ENCODE measurements around the gene PTPRD. TPM values are rescaled to one million over a fixed set of nuclear protein-coding genes. Genes with fewer than 3 reads are reported as not detected.
A peak's percentile ranks its signal among the peaks of the same experiment; 100 is the strongest.

Gene PTPRD
- total RNA-seq, 1 donor from 2014 or later, result 0.05 TPM

- Mint-ChIP-seq H3K4me3 (no peak overlapping the region), H3K27me3 (ENCODE audit: insufficient read depth) (peaks cover 5% of the 10 kb centered on the region), H3K4me1 (ENCODE audit: low read depth) (no peaks in the 10 kb centered on the region), H3K36me3 (ENCODE audit: low read depth) (no peaks in the 10 kb centered on the region), H3K9me3 (no peaks in the 10 kb centered on the region), H3K27ac (no peak overlapping the region)
- intact Hi-C loops (cut with micrococcal nuclease), result no loop called here
- no peak for DNase-seq (ENCODE audit: low spot score)
These were observed 2155.0 kb downstream of the PTPRD start for GRCh38 chr9:8457816-8458215.

- Mint-ChIP-seq H3K4me1 (ENCODE audit: low read depth) (no peaks in the 10 kb centered on the region), H3K36me3 (ENCODE audit: low read depth) (no peaks in the 10 kb centered on the region), H3K9me3 (no peaks in the 10 kb centered on the region), H3K27me3 (ENCODE audit: insufficient read depth) (peaks cover 5% of the 10 kb centered on the region), H3K27ac (no peak overlapping the region), H3K4me3 (no peak overlapping the region)
- intact Hi-C loops (cut with micrococcal nuclease), result no loop called here
- DNase-seq (ENCODE audit: low spot score), result no peak
These were observed 2155.7 kb downstream of the PTPRD start for GRCh38 chr9:8457055-8457454.

GRCh38 chr9:8456344-8456743, 2156.5 kb downstream of the PTPRD start:
- peaks cover 5% of the 10 kb centered on the region for H3K27me3 Mint-ChIP-seq (ENCODE audit: insufficient read depth)
- no peak overlapping the region for H3K4me3 Mint-ChIP-seq
- H3K27ac Mint-ChIP-seq, result no peak overlapping the region
- DNase-seq (ENCODE audit: low spot score), result no peak
- H3K4me1 Mint-ChIP-seq (ENCODE audit: low read depth), result no peaks in the 10 kb centered on the region
- intact Hi-C loops (cut with micrococcal nuclease), result no loop called here
- H3K9me3 Mint-ChIP-seq, result no peaks in the 10 kb centered on the region
- no peaks in the 10 kb centered on the region for H3K36me3 Mint-ChIP-seq (ENCODE audit: low read depth)

- peaks cover under 1% of the 10 kb centered on the region for H3K27me3 Mint-ChIP-seq (ENCODE audit: insufficient read depth)
- no peaks in the 10 kb centered on the region for H3K36me3 Mint-ChIP-seq (ENCODE audit: low read depth)
- no peaks in the 10 kb centered on the region for H3K4me1 Mint-ChIP-seq (ENCODE audit: low read depth)
- H3K9me3 Mint-ChIP-seq, result no peaks in the 10 kb centered on the region
- intact Hi-C loops (cut with micrococcal nuclease), result no loop called here
- H3K27ac Mint-ChIP-seq, result no peak overlapping the region
- DNase-seq (ENCODE audit: low spot score), result no peak
- H3K4me3 Mint-ChIP-seq, result no peak overlapping the region
These were observed 2161.8 kb downstream of the PTPRD start for GRCh38 chr9:8450810-8451545.

- no peaks in the 10 kb centered on the region for H3K27me3 Mint-ChIP-seq (ENCODE audit: insufficient read depth)
- no peaks in the 10 kb centered on the region for H3K4me1 Mint-ChIP-seq (ENCODE audit: low read depth)
- intact Hi-C loops (cut with micrococcal nuclease), result no loop called here
- no peaks in the 10 kb centered on the region for H3K9me3 Mint-ChIP-seq
- H3K4me3 Mint-ChIP-seq, result no peak overlapping the region
- DNase-seq (ENCODE audit: low spot score), result no peak
- H3K36me3 Mint-ChIP-seq (ENCODE audit: low read depth), result no peaks in the 10 kb centered on the region
- H3K27ac Mint-ChIP-seq, result no peak overlapping the region
These were observed 2164.6 kb downstream of the PTPRD start for GRCh38 chr9:8448226-8448625.

GRCh38 chr9:8447601-8448000, 2165.2 kb downstream of the PTPRD start:
- no peak overlapping the region for H3K27ac Mint-ChIP-seq
- H3K4me3 Mint-ChIP-seq, result no peak overlapping the region
- intact Hi-C loops (cut with micrococcal nuclease), result no loop called here
- H3K27me3 Mint-ChIP-seq (ENCODE audit: insufficient read depth), result no peaks in the 10 kb centered on the region
- H3K4me1 Mint-ChIP-seq (ENCODE audit: low read depth), result no peaks in the 10 kb centered on the region
- DNase-seq (ENCODE audit: low spot score), result no peak
- no peaks in the 10 kb centered on the region for H3K36me3 Mint-ChIP-seq (ENCODE audit: low read depth)
- H3K9me3 Mint-ChIP-seq, result no peaks in the 10 kb centered on the region

- Mint-ChIP-seq H3K4me1 (ENCODE audit: low read depth) (no peaks in the 10 kb centered on the region), H3K27ac (no peak overlapping the region), H3K36me3 (ENCODE audit: low read depth) (no peaks in the 10 kb centered on the region), H3K4me3 (no peak overlapping the region), H3K9me3 (no peaks in the 10 kb centered on the region), H3K27me3 (ENCODE audit: insufficient read depth) (no peaks in the 10 kb centered on the region)
- no peak for DNase-seq (ENCODE audit: low spot score)
- intact Hi-C loops (cut with micrococcal nuclease), result loop anchor here (1.0 kb wide), 1 partner anchor 10 kb away; no protein-coding TSS in a partner anchor
These were observed 2174.9 kb downstream of the PTPRD start for GRCh38 chr9:8437876-8438275.

GRCh38 chr9:8437259-8437658, 2175.5 kb downstream of the PTPRD start:
- H3K9me3 Mint-ChIP-seq, result no peaks in the 10 kb centered on the region
- no peak overlapping the region for H3K4me3 Mint-ChIP-seq
- no peaks in the 10 kb centered on the region for H3K4me1 Mint-ChIP-seq (ENCODE audit: low read depth)
- H3K36me3 Mint-ChIP-seq (ENCODE audit: low read depth), result no peaks in the 10 kb centered on the region
- intact Hi-C loops (cut with micrococcal nuclease), result loop anchor here (1.0 kb wide), 1 partner anchor 9 kb away; no protein-coding TSS in a partner anchor
- H3K27me3 Mint-ChIP-seq (ENCODE audit: insufficient read depth), result no peaks in the 10 kb centered on the region
- peak overlapping the region; percentile 69 for H3K27ac Mint-ChIP-seq
- DNase-seq (ENCODE audit: low spot score), result no peak

GRCh38 chr9:8436786-8437185, 2176.0 kb downstream of the PTPRD start:
- Mint-ChIP-seq H3K9me3 (no peaks in the 10 kb centered on the region), H3K4me3 (no peak overlapping the region), H3K4me1 (ENCODE audit: low read depth) (no peaks in the 10 kb centered on the region), H3K27me3 (ENCODE audit: insufficient read depth) (no peaks in the 10 kb centered on the region), H3K36me3 (ENCODE audit: low read depth) (no peaks in the 10 kb centered on the region), H3K27ac (peak overlapping the region; percentile 69)
- no peak for DNase-seq (ENCODE audit: low spot score)
- intact Hi-C loops (cut with micrococcal nuclease), result loop anchor here (1.0 kb wide), 2 partner anchors 8 to 460 kb away; no protein-coding TSS in a partner anchor

GRCh38 chr9:8434621-8435020, 2178.2 kb downstream of the PTPRD start:
- intact Hi-C loops (cut with micrococcal nuclease), result no loop called here
- Mint-ChIP-seq H3K4me3 (no peak overlapping the region), H3K4me1 (ENCODE audit: low read depth) (peaks cover 9% of the 10 kb centered on the region), H3K9me3 (no peaks in the 10 kb centered on the region), H3K27ac (no peak overlapping the region), H3K27me3 (ENCODE audit: insufficient read depth) (no peaks in the 10 kb centered on the region), H3K36me3 (ENCODE audit: low read depth) (no peaks in the 10 kb centered on the region)
- DNase-seq (ENCODE audit: low spot score), result no peak

- Mint-ChIP-seq H3K9me3 (no peaks in the 10 kb centered on the region), H3K4me3 (no peak overlapping the region), H3K36me3 (ENCODE audit: low read depth) (no peaks in the 10 kb centered on the region), H3K27ac (no peak overlapping the region), H3K4me1 (ENCODE audit: low read depth) (peaks cover 26% of the 10 kb centered on the region), H3K27me3 (ENCODE audit: insufficient read depth) (no peaks in the 10 kb centered on the region)
- DNase-seq (ENCODE audit: low spot score), result no peak
- intact Hi-C loops (cut with micrococcal nuclease), result no loop called here
These were observed 2180.6 kb downstream of the PTPRD start for GRCh38 chr9:8432224-8432623.

GRCh38 chr9:8431505-8431904, 2181.3 kb downstream of the PTPRD start:
- no peak overlapping the region for H3K27ac Mint-ChIP-seq
- no peak overlapping the region for H3K4me3 Mint-ChIP-seq
- no peaks in the 10 kb centered on the region for H3K9me3 Mint-ChIP-seq
- no peak for DNase-seq (ENCODE audit: low spot score)
- H3K36me3 Mint-ChIP-seq (ENCODE audit: low read depth), result no peaks in the 10 kb centered on the region
- no peaks in the 10 kb centered on the region for H3K27me3 Mint-ChIP-seq (ENCODE audit: insufficient read depth)
- intact Hi-C loops (cut with micrococcal nuclease), result no loop called here
- peaks cover 26% of the 10 kb centered on the region for H3K4me1 Mint-ChIP-seq (ENCODE audit: low read depth)

GRCh38 chr9:8430945-8431344, 2181.9 kb downstream of the PTPRD start:
- intact Hi-C loops (cut with micrococcal nuclease), result no loop called here
- no peaks in the 10 kb centered on the region for H3K36me3 Mint-ChIP-seq (ENCODE audit: low read depth)
- no peak for DNase-seq (ENCODE audit: low spot score)
- H3K27me3 Mint-ChIP-seq (ENCODE audit: insufficient read depth), result no peaks in the 10 kb centered on the region
- no peaks in the 10 kb centered on the region for H3K9me3 Mint-ChIP-seq
- peak overlapping the region; percentile 18 for H3K27ac Mint-ChIP-seq
- H3K4me1 Mint-ChIP-seq (ENCODE audit: low read depth), result peaks cover 26% of the 10 kb centered on the region
- H3K4me3 Mint-ChIP-seq, result no peak overlapping the region

GRCh38 chr9:8429768-8430167, 2183.0 kb downstream of the PTPRD start:
- H3K4me1 Mint-ChIP-seq (ENCODE audit: low read depth), result peaks cover 26% of the 10 kb centered on the region
- no peaks in the 10 kb centered on the region for H3K9me3 Mint-ChIP-seq
- no peaks in the 10 kb centered on the region for H3K36me3 Mint-ChIP-seq (ENCODE audit: low read depth)
- intact Hi-C loops (cut with micrococcal nuclease), result loop anchor here (2.0 kb wide), 1 partner anchor 455 kb away; no protein-coding TSS in a partner anchor
- H3K4me3 Mint-ChIP-seq, result no peak overlapping the region
- no peak for DNase-seq (ENCODE audit: low spot score)
- peak overlapping the region; percentile 32 for H3K27ac Mint-ChIP-seq
- no peaks in the 10 kb centered on the region for H3K27me3 Mint-ChIP-seq (ENCODE audit: insufficient read depth)
